ENCODE data around the gene TECPR1. TPM values are rescaled to one million over a fixed set of nuclear protein-coding genes. Genes with fewer than 3 reads are reported as not detected.

TECPR1 gene
- total RNA-seq, 2 experiments from 2014 or later = 23.2 to 36.4 TPM

- peaks cover 7% of the 10 kb centered on the region; the same call in 1 of the 2 replicates for H3K36me3 ChIP-seq (ENCODE audit: insufficient read depth, low read length)
- H4K20me1 ChIP-seq (ENCODE audit: insufficient read depth, low read length) = no peaks in the 10 kb centered on the region
- H3K27ac ChIP-seq (ENCODE audit: low read depth, low read length, poor library complexity, severe bottlenecking) = no peak overlapping the region
- no peaks in the 10 kb centered on the region for H3K4me1 ChIP-seq (ENCODE audit: insufficient read depth, low read length, poor library complexity, severe bottlenecking)
- no peaks in the 10 kb centered on the region for H3K9me3 ChIP-seq (ENCODE audit: low read length)
- no peaks in the 10 kb centered on the region for H3K79me2 ChIP-seq (ENCODE audit: insufficient read depth, low read depth, low read length)
- H3K4me2 ChIP-seq (ENCODE audit: low read length) = no peak overlapping the region
- H3K4me3 ChIP-seq (ENCODE audit: low read depth, low read length, poor library complexity, severe bottlenecking) = no peak overlapping the region
- DNase-seq (ENCODE audit: low spot score) = no peak
- no peaks in the 10 kb centered on the region for H3K9me2 ChIP-seq (ENCODE audit: insufficient read depth, low read length)
- CTCF ChIA-PET (ENCODE audit: unreplicated experiment) = no interaction called here
- POLR2A ChIA-PET = no interaction called here
- TF ChIP-seq, protein P1, sequence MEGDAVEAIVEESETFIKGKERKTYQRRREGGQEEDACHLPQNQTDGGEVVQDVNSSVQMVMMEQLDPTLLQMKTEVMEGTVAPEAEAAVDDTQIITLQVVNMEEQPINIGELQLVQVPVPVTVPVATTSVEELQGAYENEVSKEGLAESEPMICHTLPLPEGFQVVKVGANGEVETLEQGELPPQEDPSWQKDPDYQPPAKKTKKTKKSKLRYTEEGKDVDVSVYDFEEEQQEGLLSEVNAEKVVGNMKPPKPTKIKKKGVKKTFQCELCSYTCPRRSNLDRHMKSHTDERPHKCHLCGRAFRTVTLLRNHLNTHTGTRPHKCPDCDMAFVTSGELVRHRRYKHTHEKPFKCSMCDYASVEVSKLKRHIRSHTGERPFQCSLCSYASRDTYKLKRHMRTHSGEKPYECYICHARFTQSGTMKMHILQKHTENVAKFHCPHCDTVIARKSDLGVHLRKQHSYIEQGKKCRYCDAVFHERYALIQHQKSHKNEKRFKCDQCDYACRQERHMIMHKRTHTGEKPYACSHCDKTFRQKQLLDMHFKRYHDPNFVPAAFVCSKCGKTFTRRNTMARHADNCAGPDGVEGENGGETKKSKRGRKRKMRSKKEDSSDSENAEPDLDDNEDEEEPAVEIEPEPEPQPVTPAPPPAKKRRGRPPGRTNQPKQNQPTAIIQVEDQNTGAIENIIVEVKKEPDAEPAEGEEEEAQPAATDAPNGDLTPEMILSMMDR (conservative IDR thresholded peaks at IDR 0.05; ENCODE audit: low read length) = no peak
- no peak for TF ChIP-seq EZH2phosphoT487 (IDR thresholded peaks at IDR 0.05; ENCODE audit: borderline replicate concordance, low read depth, low read length)
- no peak overlapping the region for H2AFZ ChIP-seq (ENCODE audit: low read length)
- intact Hi-C loops (cut with micrococcal nuclease; ENCODE audit: unreplicated experiment) = no loop called here
- no TSS peak for BruUV-seq (replicated peaks)
Observed at GRCh38 chr7:98238076-98238475, 14.0 kb downstream of the TECPR1 start.

DNA sequence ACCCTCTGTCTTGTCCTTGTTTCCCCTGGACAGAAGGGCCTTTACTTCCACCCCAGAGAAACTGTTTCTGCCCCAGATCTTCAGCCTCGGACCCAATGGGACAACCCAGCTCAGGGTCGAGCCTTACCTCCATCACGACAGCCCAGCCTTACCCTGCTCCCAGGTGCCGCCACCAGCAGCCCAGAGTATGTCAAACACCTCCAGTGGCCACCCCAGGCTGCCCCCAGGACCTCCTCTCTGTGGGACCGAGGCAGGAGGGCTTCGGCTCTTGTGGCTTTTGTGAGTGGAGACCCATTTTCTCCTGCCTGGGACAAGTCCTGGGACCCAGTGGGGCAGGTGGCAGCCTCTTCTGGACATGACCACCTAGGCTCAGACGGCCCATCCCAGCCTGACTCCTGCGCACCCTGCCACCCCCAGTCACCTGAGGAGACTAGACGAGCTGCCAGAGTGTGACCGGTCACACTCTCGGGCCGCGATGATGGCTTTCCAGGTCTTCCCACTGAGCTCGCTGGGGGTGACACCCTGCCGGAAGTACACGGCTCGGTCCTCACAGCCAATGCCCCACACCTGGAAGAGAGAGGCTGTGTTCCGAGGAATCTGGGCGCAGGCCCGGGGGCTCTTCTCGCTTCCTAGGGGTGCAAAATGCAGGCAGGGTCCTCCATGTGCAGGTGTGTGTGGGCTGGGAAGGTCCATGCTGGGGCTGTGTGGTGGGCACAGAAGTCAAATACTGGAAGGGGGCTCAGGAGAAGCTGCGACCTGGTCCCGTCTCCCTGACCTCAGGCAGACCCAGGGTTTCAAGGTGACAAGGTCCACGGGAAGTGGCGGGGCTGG lies 15.5 kb downstream of the TECPR1 start:
- no peaks in the 10 kb centered on the region for H3K4me1 ChIP-seq (ENCODE audit: insufficient read depth, low read length, poor library complexity, severe bottlenecking)
- H3K36me3 ChIP-seq (ENCODE audit: insufficient read depth, low read length) = peaks cover 7% of the 10 kb centered on the region; the same call in 1 of the 2 replicates
- DNase-seq (ENCODE audit: low spot score) = no peak
- no TSS peak for BruUV-seq (replicated peaks)
- H3K9me2 ChIP-seq (ENCODE audit: insufficient read depth, low read length) = no peaks in the 10 kb centered on the region
- no peak overlapping the region for H2AFZ ChIP-seq (ENCODE audit: low read length)
- H3K27ac ChIP-seq (ENCODE audit: low read depth, low read length, poor library complexity, severe bottlenecking) = no peak overlapping the region
- H4K20me1 ChIP-seq (ENCODE audit: insufficient read depth, low read length) = no peaks in the 10 kb centered on the region
- CTCF ChIA-PET (ENCODE audit: unreplicated experiment) = no interaction called here
- no peak overlapping the region for H3K4me3 ChIP-seq (ENCODE audit: low read depth, low read length, poor library complexity, severe bottlenecking)
- POLR2A ChIA-PET = no interaction called here
- no peaks in the 10 kb centered on the region for H3K9me3 ChIP-seq (ENCODE audit: low read length)
- no peaks in the 10 kb centered on the region for H3K79me2 ChIP-seq (ENCODE audit: insufficient read depth, low read depth, low read length)
- H3K4me2 ChIP-seq (ENCODE audit: low read length) = no peak overlapping the region
- no peak for TF ChIP-seq EZH2phosphoT487 (IDR thresholded peaks at IDR 0.05; ENCODE audit: borderline replicate concordance, low read depth, low read length)
- TF ChIP-seq, protein P1 (conservative IDR thresholded peaks at IDR 0.05; ENCODE audit: low read length) = no peak
- intact Hi-C loops (cut with micrococcal nuclease; ENCODE audit: unreplicated experiment) = no loop called here

DNA sequence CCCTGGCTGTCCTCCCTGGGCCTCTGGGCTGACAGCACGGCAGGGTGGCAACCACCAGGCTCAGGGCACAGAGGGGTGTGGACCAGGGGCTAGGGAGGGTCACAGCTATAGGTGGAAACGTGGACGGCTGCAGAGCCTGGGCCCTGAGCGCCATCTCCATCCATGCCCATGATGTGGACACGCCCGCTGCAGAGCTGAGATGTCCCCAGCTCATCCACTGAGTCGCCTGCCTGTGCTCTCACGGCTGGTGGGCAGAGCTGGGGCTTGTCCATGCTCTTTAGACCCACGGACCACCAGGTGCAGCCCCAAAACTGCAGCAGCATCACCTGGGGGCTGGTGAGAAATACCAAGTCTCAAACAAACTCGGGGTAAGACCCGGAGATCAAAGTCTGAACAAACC lies 16.1 kb downstream of the TECPR1 start:
- TF ChIP-seq, protein P1 (conservative IDR thresholded peaks at IDR 0.05; ENCODE audit: low read length) = no peak
- TF ChIP-seq EZH2phosphoT487 (IDR thresholded peaks at IDR 0.05; ENCODE audit: borderline replicate concordance, low read depth, low read length) = no peak
- intact Hi-C loops (cut with micrococcal nuclease; ENCODE audit: unreplicated experiment) = no loop called here
- H3K4me1 ChIP-seq (ENCODE audit: insufficient read depth, low read length, poor library complexity, severe bottlenecking) = no peaks in the 10 kb centered on the region
- H3K9me2 ChIP-seq (ENCODE audit: insufficient read depth, low read length) = no peaks in the 10 kb centered on the region
- no peak overlapping the region for H2AFZ ChIP-seq (ENCODE audit: low read length)
- no peaks in the 10 kb centered on the region for H3K79me2 ChIP-seq (ENCODE audit: insufficient read depth, low read depth, low read length)
- no TSS peak for BruUV-seq (replicated peaks)
- H3K4me2 ChIP-seq (ENCODE audit: low read length) = no peak overlapping the region
- peaks cover 7% of the 10 kb centered on the region; the same call in 1 of the 2 replicates for H3K36me3 ChIP-seq (ENCODE audit: insufficient read depth, low read length)
- H3K27ac ChIP-seq (ENCODE audit: low read depth, low read length, poor library complexity, severe bottlenecking) = no peak overlapping the region
- no peak for DNase-seq (ENCODE audit: low spot score)
- CTCF ChIA-PET (ENCODE audit: unreplicated experiment) = no interaction called here
- no peaks in the 10 kb centered on the region for H3K9me3 ChIP-seq (ENCODE audit: low read length)
- POLR2A ChIA-PET = interaction anchor here (0.7 kb wide), 1 partner anchor 1015 kb away, joined by 4 read pairs; no protein-coding TSS in a partner anchor
- no peak overlapping the region for H3K4me3 ChIP-seq (ENCODE audit: low read depth, low read length, poor library complexity, severe bottlenecking)
- H4K20me1 ChIP-seq (ENCODE audit: insufficient read depth, low read length) = no peaks in the 10 kb centered on the region
